MM.1S (cell line): Measurements from ENCODE around the gene NUBP2.

Experiments
- CTCF ChIP-seq: fragments of 300-600 bp; sonication (generic); IDR thresholded peaks from 2 replicates; pipeline ENCODE4 v1.5.1; 2016; ENCODE audit warnings: antibody characterized with exemption, low read length, mixed read lengths
- EZH2 ChIP-seq: fragments of 300-600 bp; sonication (generic); optimal IDR thresholded peaks from 2 replicates; pipeline ENCODE3; 2017; ENCODE audit warnings: low read depth, mild to moderate bottlenecking, antibody characterized with exemption, low read length, mixed read lengths

DNA sequence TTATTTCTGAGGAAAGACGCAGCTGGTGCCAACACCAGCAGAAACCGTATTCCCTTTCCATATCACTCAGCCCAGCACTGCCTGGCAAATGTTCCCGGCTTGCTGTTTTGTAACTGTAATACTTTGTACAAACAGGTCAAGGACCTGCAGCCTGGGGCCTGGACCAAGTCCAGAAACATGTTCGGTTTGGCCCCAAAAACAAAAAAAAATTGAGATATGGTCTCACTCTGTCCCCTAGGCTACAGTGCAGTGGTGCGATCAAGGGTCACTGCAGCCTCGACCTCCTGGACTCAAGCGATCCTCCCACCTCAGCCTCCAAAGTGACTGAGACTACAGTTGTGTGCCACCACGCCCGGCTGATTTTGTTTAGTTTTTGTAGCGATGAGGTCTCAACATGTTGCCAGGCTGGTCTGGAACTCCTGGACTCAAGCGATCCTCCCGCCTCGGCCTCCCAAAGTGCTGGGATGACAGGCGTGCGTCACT is 42.7 kb downstream of the NUBP2 start:
- TF ChIP-seq CTCF (no peak), EZH2 (no peak)
